Measurements from ENCODE around the gene BCL2L11.

- TF ChIP-seq CTCF (IDR thresholded peaks at IDR 0.05; ENCODE audit: low read depth, low read length) (no peak), POLR2A (IDR thresholded peaks at IDR 0.05; ENCODE audit: extremely low read depth, insufficient read length) (no peak)
Measured at GRCh38 chr2:111122631-111123421, 2.1 kb downstream of the BCL2L11 start.

Data from NB4 (cell line).